Uterus (tissue), 2 donors: ENCODE results near the gene FER.

Experiments used
- POLR2A ChIP-seq, 2 donors: fragments of 450-650 bp; IDR thresholded peaks; one replicate each; pipeline ENCODE4 v1.6.1; 2016; ENCODE audit warnings: antibody characterized with exemption in 2 of 2, mild to moderate bottlenecking in 1 of 2, moderate library complexity in 1 of 2
- TF ChIP-seq, protein P1 (sequence below), 4 experiments: fragments of 200-600 bp in 2 of 4; fragments of 450-650 bp in 2 of 4; sonication (generic) in 2 of 4; IDR thresholded peaks; one replicate each; pipeline ENCODE4 v1.5.1; 2016 to 2019; ENCODE audit warnings: antibody characterized with exemption in 4 of 4, mild to moderate bottlenecking in 2 of 4, moderate library complexity in 1 of 4

DNA sequence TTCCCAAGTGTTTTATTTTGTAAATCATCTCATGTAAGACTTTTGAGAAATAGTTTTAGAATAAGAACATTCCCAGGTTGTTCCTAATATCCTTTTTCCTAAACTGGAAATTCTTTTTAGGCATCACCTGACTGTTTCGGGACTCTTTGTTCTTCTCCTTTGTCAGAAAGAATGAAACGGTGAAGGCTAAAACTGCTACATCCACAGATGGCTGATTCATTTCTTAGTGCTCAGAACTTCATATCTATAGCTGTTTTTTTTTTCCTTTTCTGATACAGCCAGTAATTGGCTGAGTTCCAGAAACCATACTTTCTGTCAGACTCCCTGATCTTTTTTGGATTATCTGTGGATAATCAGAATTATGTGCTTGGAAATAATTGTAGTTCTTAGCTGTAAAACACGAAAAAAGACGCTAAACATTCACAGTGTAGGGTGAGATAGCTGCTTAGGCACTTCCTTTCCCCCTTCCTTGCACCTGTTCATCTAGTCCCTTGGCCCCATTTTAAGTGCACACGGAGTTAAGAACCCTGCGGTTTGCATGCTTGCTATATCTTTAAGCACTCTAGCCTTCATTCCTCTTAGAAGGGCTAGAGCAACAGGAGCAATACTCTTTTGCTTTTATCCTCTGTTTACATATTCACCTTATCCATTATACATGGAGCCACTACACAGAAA is 378.2 kb downstream of the FER start:
- TF ChIP-seq, protein P1, sequence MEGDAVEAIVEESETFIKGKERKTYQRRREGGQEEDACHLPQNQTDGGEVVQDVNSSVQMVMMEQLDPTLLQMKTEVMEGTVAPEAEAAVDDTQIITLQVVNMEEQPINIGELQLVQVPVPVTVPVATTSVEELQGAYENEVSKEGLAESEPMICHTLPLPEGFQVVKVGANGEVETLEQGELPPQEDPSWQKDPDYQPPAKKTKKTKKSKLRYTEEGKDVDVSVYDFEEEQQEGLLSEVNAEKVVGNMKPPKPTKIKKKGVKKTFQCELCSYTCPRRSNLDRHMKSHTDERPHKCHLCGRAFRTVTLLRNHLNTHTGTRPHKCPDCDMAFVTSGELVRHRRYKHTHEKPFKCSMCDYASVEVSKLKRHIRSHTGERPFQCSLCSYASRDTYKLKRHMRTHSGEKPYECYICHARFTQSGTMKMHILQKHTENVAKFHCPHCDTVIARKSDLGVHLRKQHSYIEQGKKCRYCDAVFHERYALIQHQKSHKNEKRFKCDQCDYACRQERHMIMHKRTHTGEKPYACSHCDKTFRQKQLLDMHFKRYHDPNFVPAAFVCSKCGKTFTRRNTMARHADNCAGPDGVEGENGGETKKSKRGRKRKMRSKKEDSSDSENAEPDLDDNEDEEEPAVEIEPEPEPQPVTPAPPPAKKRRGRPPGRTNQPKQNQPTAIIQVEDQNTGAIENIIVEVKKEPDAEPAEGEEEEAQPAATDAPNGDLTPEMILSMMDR (IDR thresholded peaks at IDR 0.05): no peak
- TF ChIP-seq POLR2A (IDR thresholded peaks at IDR 0.05): no peak
